Testis (tissue), 3 donors: Measurements from ENCODE around the gene TMOD2. TPM values are rescaled to one million over a fixed set of nuclear protein-coding genes. Genes with fewer than 3 reads are reported as not detected.

Source experiments
- DNase-seq: peaks from one replicate; pipeline ENCODE4 v3.0.0-alpha.2; 2019
- H3K27ac ChIP-seq, 2 donors: fragments of 200-600 bp; sonication (generic); one replicate each; pipeline ENCODE4 v1.5.1; 2019
- H3K27me3 ChIP-seq: fragments of 200-600 bp; sonication (generic); one replicate; pipeline ENCODE4 v1.5.1; 2019
- H3K36me3 ChIP-seq: fragments of 200-600 bp; sonication (generic); one replicate; pipeline ENCODE4 v1.5.1; 2017; ENCODE audit warnings: low read depth; ENCODE audit errors: missing control alignments
- H3K4me1 ChIP-seq: fragments of 200-600 bp; sonication (generic); one replicate; pipeline ENCODE4 v1.5.1; 2019
- H3K4me3 ChIP-seq, 2 donors: fragments of 200-600 bp; sonication (generic); one replicate each; pipeline ENCODE4 v1.5.1; 2017 to 2019
- H3K9me3 ChIP-seq: fragments of 200-600 bp; sonication (generic); one replicate; pipeline ENCODE4 v1.5.1; 2017
- CTCF ChIP-seq, 3 experiments: fragments of 450-650 bp in 2 of 3; fragments of 200-600 bp in 1 of 3; sonication (generic) in 1 of 3; IDR thresholded peaks; one replicate each; pipeline ENCODE4 v1.5.1; 2016 to 2019; ENCODE audit warnings: antibody characterized with exemption in 3 of 3, mild to moderate bottlenecking in 2 of 3, moderate library complexity in 1 of 3
- POLR2A ChIP-seq: fragments of 450-650 bp; IDR thresholded peaks from one replicate; pipeline ENCODE4 v1.6.1; 2017; ENCODE audit warnings: antibody characterized with exemption, mild to moderate bottlenecking, moderate library complexity
- WGBS, 2 donors: methylation state at CpG; one replicate each; pipeline ENCODE4 v1.1.5; 2018; 5-methylcytosine and 5-hydroxymethylcytosine counted together
- intact Hi-C: fragments of 100-400 bp; cut with DNase I; formaldehyde crosslinking; loops from one replicate; pipeline ENCODE4 v1.15.1; 2023; ENCODE audit warnings: low total_unique reads
- polyA plus RNA-seq: library from polyadenylated mRNA; stranded (reverse); fragments of 350-450 nt; fragmentation: Illumina TruSeq; extraction: RNeasy Lipid Tissue Mini Kit (QIAGEN cat#74804); gene quantifications from one replicate; pipeline ENCODE4 v1.2.3, GENCODE V29; 2014; ENCODE audit warnings: low read depth, low replicate concordance; ENCODE audit not compliant: insufficient read depth
- total RNA-seq, 2 donors: library from RNA; depleted of rRNA; stranded (reverse); fragments of >200 nt; gene quantifications; one replicate each; pipeline ENCODE4 v1.2.3, GENCODE V29; 2016

TMOD2 gene
- total and polyA plus RNA-seq, 3 donors from 2014 or later, result 5.8 to 6.4 (median 5.9) TPM

DNA sequence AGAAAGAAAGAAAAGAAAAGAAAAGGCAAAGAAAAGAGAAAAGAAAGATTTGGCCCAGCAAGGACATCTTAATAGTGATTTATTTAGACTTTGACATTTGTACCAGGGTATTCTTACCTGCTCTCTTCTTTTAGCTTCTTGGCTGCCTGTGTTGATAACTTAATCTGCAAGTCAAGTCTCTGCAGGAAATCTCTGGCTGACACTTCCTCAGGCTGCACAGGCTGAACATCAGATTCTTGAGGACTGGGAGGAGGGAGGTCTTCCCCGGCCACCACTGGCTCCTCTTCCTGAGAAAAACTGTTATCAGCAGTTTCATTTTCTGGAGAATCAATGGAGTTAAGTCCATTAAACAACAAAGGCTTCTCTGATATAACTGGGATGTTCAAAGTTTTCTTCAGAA, 26.7 kb upstream of the TMOD2 start:
- intact Hi-C loops, result no loop called here
- WGBS, 2 donors, result 44 to 55% methylated on average over 1 of the region's 1 CpG
- TF ChIP-seq POLR2A, result no peak
- no peak for TF ChIP-seq CTCF (IDR thresholded peaks at IDR 0.05)
- Histone ChIP-seq H3K27me3 (no peaks in the 10 kb centered on the region), H3K27ac (no peak overlapping the region), H3K36me3 (no peaks in the 10 kb centered on the region), H3K9me3 (no peaks in the 10 kb centered on the region), H3K4me1 (peaks cover 4% of the 10 kb centered on the region), H3K4me3 (no peak overlapping the region)
- no peak for DNase-seq

DNA sequence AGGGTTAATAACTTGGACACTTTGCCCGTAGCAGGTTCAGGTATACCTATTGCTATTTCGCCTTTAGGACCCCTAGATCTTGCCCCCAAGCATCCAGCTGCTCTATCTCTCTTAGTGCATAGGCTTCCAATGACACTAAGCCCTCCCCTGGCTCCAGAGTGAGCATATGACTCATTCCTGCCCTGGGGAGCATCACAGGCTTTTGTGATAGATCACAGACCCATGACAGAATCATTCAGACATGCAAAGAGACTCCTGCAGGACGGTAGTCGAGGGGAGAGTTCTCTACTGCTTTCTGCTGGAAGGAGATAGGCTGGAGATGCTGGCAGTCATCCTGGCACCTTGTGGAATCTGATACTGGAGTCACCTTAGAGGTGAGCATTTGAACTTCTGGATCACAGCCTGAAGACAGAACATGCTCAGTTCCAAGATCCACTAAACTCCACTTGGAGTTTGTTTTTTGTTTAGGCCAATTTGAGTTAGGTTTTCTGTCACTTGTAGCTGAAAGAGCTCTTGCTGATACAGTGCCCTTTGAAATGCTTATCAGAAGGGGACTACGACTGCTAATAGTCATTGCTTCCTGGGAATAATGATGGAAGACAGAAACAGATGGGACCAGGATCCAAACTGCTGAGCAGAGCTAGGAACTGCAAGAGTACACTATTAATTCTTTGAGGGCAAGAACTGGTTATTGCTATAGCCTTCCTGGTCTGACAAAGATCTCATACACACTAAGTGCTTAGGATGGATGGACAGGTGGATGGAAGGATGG, 24.9 kb upstream of the TMOD2 start:
- Histone ChIP-seq H3K9me3 (no peaks in the 10 kb centered on the region), H3K27ac (no peak overlapping the region), H3K4me1 (peaks cover 6% of the 10 kb centered on the region), H3K4me3 (no peak overlapping the region), H3K27me3 (no peaks in the 10 kb centered on the region), H3K36me3 (no peaks in the 10 kb centered on the region)
- no peak for DNase-seq
- WGBS, 2 donors, result 54 to 58% methylated on average over 5 of the region's 5 CpGs
- no peak for TF ChIP-seq CTCF (IDR thresholded peaks at IDR 0.05)
- no peak for TF ChIP-seq POLR2A
- intact Hi-C loops, result no loop called here

DNA sequence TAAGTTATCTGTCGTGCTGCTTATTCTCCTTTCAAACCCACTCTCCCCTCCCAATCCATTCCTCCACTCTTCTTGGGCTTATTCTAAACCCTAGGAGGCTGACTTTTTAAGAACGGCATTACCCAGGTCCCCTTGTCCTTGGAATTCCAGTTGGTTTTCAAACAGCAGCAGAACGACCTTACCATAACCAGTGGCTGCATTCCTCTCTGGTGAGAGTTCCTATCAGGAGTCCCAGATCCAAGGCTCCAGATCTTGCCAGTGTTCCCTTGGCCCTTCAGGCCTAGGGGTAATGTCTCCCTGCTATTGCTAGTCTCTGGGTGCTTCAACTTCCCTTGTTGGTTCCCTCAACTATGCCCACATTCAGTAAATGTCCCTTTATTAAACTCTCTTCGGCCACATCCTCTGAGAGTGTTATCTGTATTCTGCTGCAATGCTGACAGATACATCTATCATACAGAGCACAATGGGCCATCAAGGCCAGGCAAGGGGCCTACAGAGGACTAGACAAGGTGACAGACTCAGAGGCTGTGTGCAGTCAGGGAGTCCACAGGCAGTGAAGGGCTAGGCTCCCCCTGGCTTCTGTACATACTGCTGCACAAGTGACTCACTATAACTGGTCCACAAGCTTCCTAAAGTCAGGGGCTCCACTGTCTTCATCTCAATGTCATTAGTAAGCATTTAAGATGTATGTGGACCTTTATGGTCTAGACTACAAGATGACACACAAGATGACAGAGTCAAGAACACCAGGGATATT, 24.1 kb upstream of the TMOD2 start:
- intact Hi-C loops, result no loop called here
- H3K27ac ChIP-seq, result no peak overlapping the region
- no peaks in the 10 kb centered on the region for H3K36me3 ChIP-seq
- no peaks in the 10 kb centered on the region for H3K9me3 ChIP-seq
- DNase-seq, result no peak
- no peaks in the 10 kb centered on the region for H3K27me3 ChIP-seq
- H3K4me1 ChIP-seq, result peaks cover 10% of the 10 kb centered on the region
- TF ChIP-seq CTCF (IDR thresholded peaks at IDR 0.05), result no peak
- H3K4me3 ChIP-seq, result no peak overlapping the region
- WGBS, 2 donors, result 70 to 71% methylated on average over 4 of the region's 4 CpGs

DNA sequence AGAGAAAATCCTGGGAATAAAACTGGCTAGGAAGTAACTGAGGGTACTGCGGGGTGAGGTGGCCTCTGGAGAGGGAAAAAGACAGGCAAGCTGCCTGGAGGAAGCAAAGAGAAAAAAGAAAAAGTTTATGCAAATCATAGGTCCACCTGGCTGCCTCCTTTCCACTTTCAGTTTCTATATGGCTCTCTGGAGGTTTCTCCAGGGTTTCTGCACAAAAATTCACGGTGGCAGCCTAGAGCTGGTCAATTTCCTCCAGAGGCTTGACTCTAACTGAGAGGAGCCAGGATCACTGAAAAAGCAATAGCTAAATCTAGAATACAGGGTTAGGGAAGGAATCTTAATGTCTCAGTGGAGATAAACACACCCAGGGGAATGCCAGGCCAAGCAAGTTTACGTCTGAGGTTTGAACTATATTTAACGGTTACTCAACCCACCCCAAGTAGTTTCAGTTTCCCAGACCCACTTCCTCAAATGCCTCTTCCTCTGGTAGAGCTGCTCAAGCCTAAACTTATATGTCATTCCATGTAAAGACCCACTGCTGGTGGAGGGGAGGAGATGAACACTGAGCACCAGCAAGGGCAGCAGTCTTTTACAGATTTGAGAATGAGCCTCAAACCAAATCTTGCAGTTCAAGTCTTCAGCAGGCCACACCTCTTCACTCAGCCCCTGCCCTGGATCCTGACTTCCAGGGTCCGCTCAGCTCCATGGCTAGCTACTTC, 19.7 kb upstream of the TMOD2 start:
- H3K27ac ChIP-seq, result peak overlapping the region in 1 of 2 donors; percentile 14
- 42 to 65% methylated on average over 5 of the region's 5 CpGs for WGBS, 2 donors
- intact Hi-C loops, result no loop called here
- H3K9me3 ChIP-seq, result no peaks in the 10 kb centered on the region
- no peak overlapping the region for H3K4me3 ChIP-seq
- no peaks in the 10 kb centered on the region for H3K27me3 ChIP-seq
- no peaks in the 10 kb centered on the region for H3K36me3 ChIP-seq
- peaks cover 6% of the 10 kb centered on the region for H3K4me1 ChIP-seq
- no peak for TF ChIP-seq CTCF (IDR thresholded peaks at IDR 0.05)
- TF ChIP-seq POLR2A, result no peak
- no peak for DNase-seq
